SK-N-SH (cell line): ENCODE data around the gene PBX2. TPM values are rescaled to one million over a fixed set of nuclear protein-coding genes. Genes with fewer than 3 reads are reported as not detected.

Source experiments
- CTCF ChIA-PET: fragments of 300-600, 350-600 bp; formaldehyde crosslinking; extraction: SDS; loops from one replicate; lab custom pipeline; 2021; lab: Yijun Ruan, JAX
- POLR2A ChIA-PET: fragments of 350-600 bp; sonication (Branson Sonifier 250); formaldehyde crosslinking; extraction: SDS; loops from one replicate; lab custom pipeline; 2020; ENCODE audit warnings: antibody characterized with exemption, inconsistent platforms; lab: Yijun Ruan, JAX
- DNase-seq: peaks from one replicate; pipeline ENCODE4 v3.0.0; 2012
- H2AFZ ChIP-seq: fragments of 200-600 bp; sonication (generic); 2 replicates; pipeline ENCODE4 v1.8.1; 2016; ENCODE audit warnings: antibody characterized with exemption, mild to moderate bottlenecking, low read depth
- H3F3A ChIP-seq: fragments of 200-600 bp; sonication (generic); replicated peaks from 2 replicates; pipeline ENCODE3; 2016; ENCODE audit warnings: antibody characterized with exemption, mild to moderate bottlenecking; ENCODE audit not compliant: insufficient read depth
- H3K27ac ChIP-seq, 2 experiments: fragments of 200-500 bp in 1 of 2; fragments of 200-600 bp in 1 of 2; sonication (Bioruptor generic) in 1 of 2; sonication (generic), shearing (Covaris generic) in 1 of 2; 2 replicates each; pipeline versions ENCODE4 v1.5.1 to v1.6.1; 2014 to 2016; ENCODE audit warnings: low read depth in 2 of 2, inconsistent platforms in 1 of 2, low read length in 1 of 2, mild to moderate bottlenecking in 1 of 2, mixed read lengths in 1 of 2
- H3K27me3 ChIP-seq: fragments of 200-600 bp; sonication (generic), shearing (Covaris generic); 2 replicates; pipeline ENCODE4 v1.6.1; 2016; ENCODE audit warnings: mixed run types; ENCODE audit not compliant: insufficient read depth
- H3K36me3 ChIP-seq, 2 experiments: fragments of 200-500 bp in 1 of 2; fragments of 200-600 bp in 1 of 2; sonication (Bioruptor generic) in 1 of 2; sonication (generic) in 1 of 2; replicated peaks in 1 of 2; 2 replicates each; pipeline versions ENCODE3 to v1.5.1; 2014 to 2016; ENCODE audit warnings: low read length in 1 of 2, mild to moderate bottlenecking in 1 of 2; ENCODE audit not compliant: insufficient read depth in 2 of 2, control insufficient read depth in 1 of 2
- H3K4me1 ChIP-seq, 2 experiments: fragments of 200-500 bp in 1 of 2; fragments of 200-600 bp in 1 of 2; sonication (Bioruptor generic) in 1 of 2; sonication (generic), shearing (Covaris generic) in 1 of 2; 2 replicates each; pipeline versions ENCODE4 v1.5.1 to v1.6.1; 2014 to 2016; ENCODE audit warnings: low read depth in 1 of 2, low read length in 1 of 2, mixed run types in 1 of 2; ENCODE audit not compliant: insufficient read depth in 2 of 2, control insufficient read depth in 1 of 2
- H3K4me2 ChIP-seq: fragments of 200-600 bp; sonication (generic), shearing (Covaris generic); 2 replicates; pipeline ENCODE4 v1.6.1; 2017; ENCODE audit warnings: mixed run types
- H3K4me3 ChIP-seq, 2 experiments: fragments of 200-500 bp in 1 of 2; fragments of 200-600 bp in 1 of 2; sonication (Bioruptor generic) in 1 of 2; sonication (generic), shearing (Covaris generic) in 1 of 2; 2 replicates each; pipeline versions ENCODE4 v1.5.1 to v1.8.1; 2014 to 2016; ENCODE audit warnings: low read depth in 2 of 2, inconsistent platforms in 1 of 2, low read length in 1 of 2, mild to moderate bottlenecking in 1 of 2, mixed read lengths in 1 of 2, moderate library complexity in 1 of 2
- H3K79me2 ChIP-seq: fragments of 200-600 bp; sonication (generic); 2 replicates; pipeline ENCODE4 v1.8.1; 2017; ENCODE audit warnings: mild to moderate bottlenecking; ENCODE audit not compliant: insufficient read depth
- H3K9ac ChIP-seq: fragments of 200-600 bp; sonication (generic); 2 replicates; pipeline ENCODE4 v1.6.1; 2017; ENCODE audit warnings: mixed run types
- H3K9me2 ChIP-seq: fragments of 200-600 bp; sonication (generic); 2 replicates; pipeline ENCODE4 v1.6.1; 2017; ENCODE audit warnings: mixed run types
- H3K9me3 ChIP-seq: fragments of 200-600 bp; sonication (generic); 2 replicates; pipeline ENCODE4 v1.6.1; 2017; ENCODE audit warnings: mixed run types, mild to moderate bottlenecking, moderate library complexity
- H4K20me1 ChIP-seq: fragments of 200-600 bp; sonication (generic); 2 replicates; pipeline ENCODE4 v1.6.1; 2017; ENCODE audit warnings: mild to moderate bottlenecking, mixed run types; ENCODE audit not compliant: insufficient read depth
- FOSL2 ChIP-seq: IDR thresholded peaks from 2 replicates; pipeline ENCODE4 v1.4.0; 2012; ENCODE audit warnings: low read depth, mild to moderate bottlenecking, moderate library complexity, borderline replicate concordance
- FOXM1 ChIP-seq: IDR thresholded peaks from 2 replicates; pipeline ENCODE4 v1.4.0; 2012; ENCODE audit warnings: low read depth, mild to moderate bottlenecking
- JUND ChIP-seq: IDR thresholded peaks from 2 replicates; pipeline ENCODE4 v1.4.0; 2012
- MEF2A ChIP-seq: IDR thresholded peaks from 2 replicates; pipeline ENCODE4 v1.4.0; 2012; ENCODE audit warnings: low read depth, borderline replicate concordance
- MXI1 ChIP-seq: IDR thresholded peaks from 2 replicates; pipeline ENCODE4 v1.6.1; 2012; ENCODE audit warnings: mild to moderate bottlenecking, low read depth, low read length, improper control_type of control experiment
- NFIC ChIP-seq: IDR thresholded peaks from 2 replicates; pipeline ENCODE4 v1.4.0; 2012; ENCODE audit warnings: borderline replicate concordance
- NRF1 ChIP-seq: IDR thresholded peaks from 2 replicates; pipeline ENCODE4 v1.6.1; 2012; ENCODE audit warnings: low read depth, mild to moderate bottlenecking, low read length
- PBX3 ChIP-seq: IDR thresholded peaks from 2 replicates; pipeline ENCODE4; 2012
- RCOR1 ChIP-seq: fragments of 150-350 bp; IDR thresholded peaks from 2 replicates; pipeline ENCODE4 v1.6.1; 2017; ENCODE audit warnings: antibody characterized with exemption, low read length
- RFX5 ChIP-seq: IDR thresholded peaks from 2 replicates; pipeline ENCODE4 v1.6.1; 2012; ENCODE audit warnings: mild to moderate bottlenecking, improper control_type of control experiment, low read length
- RXRA ChIP-seq: IDR thresholded peaks from 2 replicates; pipeline ENCODE4 v1.4.0; 2012; ENCODE audit warnings: low read depth, mild to moderate bottlenecking, borderline replicate concordance
- SIN3A ChIP-seq: IDR thresholded peaks from 2 replicates; pipeline ENCODE4 v1.6.1; 2012; ENCODE audit warnings: low read depth, mild to moderate bottlenecking, low read length, moderate library complexity, borderline replicate concordance
- SMC3 ChIP-seq: IDR thresholded peaks from 2 replicates; pipeline ENCODE4 v1.6.1; 2012; ENCODE audit warnings: low read depth, low read length, improper control_type of control experiment
- TAF1 ChIP-seq: IDR thresholded peaks from 2 replicates; pipeline ENCODE4 v1.6.1; 2012; ENCODE audit warnings: low read depth, mild to moderate bottlenecking, low read length, moderate library complexity, borderline replicate concordance
- TCF12 ChIP-seq: IDR thresholded peaks from 2 replicates; pipeline ENCODE4 v1.4.0; 2012
- TEAD4 ChIP-seq: IDR thresholded peaks from 2 replicates; pipeline ENCODE4 v1.4.0; 2012; ENCODE audit warnings: mild to moderate bottlenecking, borderline replicate concordance; ENCODE audit not compliant: insufficient read depth
- USF1 ChIP-seq: IDR thresholded peaks from 2 replicates; pipeline ENCODE4 v1.4.0; 2012; ENCODE audit warnings: low read depth, borderline replicate concordance
- USF2 ChIP-seq: fragments of 150-350 bp; IDR thresholded peaks from 2 replicates; pipeline ENCODE4 v1.6.1; 2017; ENCODE audit warnings: antibody characterized with exemption, low read length, low read depth, borderline replicate concordance
- YY1 ChIP-seq: IDR thresholded peaks from 2 replicates; pipeline ENCODE4 v1.4.0; 2012; ENCODE audit warnings: low read depth, mild to moderate bottlenecking
- ZBTB33 ChIP-seq: IDR thresholded peaks from 2 replicates; pipeline ENCODE4 v1.4.0; 2012; ENCODE audit warnings: low read depth, borderline replicate concordance
- WGBS: methylation state at CpG from one replicate; pipeline ENCODE4 v1.1.6; 2017; ENCODE audit warnings: low lambda C conversion rate; 5-methylcytosine and 5-hydroxymethylcytosine counted together
- polyA plus RNA-seq, 3 experiments: library from polyadenylated mRNA; depleted of rRNA; stranded (reverse); fragments of >200 nt; gene quantifications; 2 replicates each; pipeline ENCODE4 v1.2.3, GENCODE V29; 2012

Gene PBX2
- polyA plus RNA-seq, 1 of the 3 experiments (the other 2 are of a cell fraction), result 74.5 TPM

DNA sequence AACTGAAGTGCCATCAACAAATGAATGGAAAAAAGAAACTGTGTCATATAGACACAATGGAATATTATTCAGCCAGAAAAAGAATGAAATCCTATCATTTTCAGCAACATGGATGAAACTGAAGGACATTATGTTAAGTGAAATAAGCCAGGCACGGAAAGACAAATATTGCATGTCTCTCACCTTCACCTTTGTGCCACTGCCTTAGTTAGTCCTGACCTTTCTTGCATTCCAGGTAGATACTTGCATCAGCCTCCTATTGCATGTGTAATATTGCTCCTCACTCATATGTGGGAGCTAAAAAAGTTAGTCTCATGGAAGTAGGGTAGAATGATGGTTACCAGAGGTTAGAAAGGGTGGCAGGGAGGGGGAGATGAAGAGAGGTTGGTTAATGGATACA, 19.0 kb upstream of the PBX2 start:
- H2AFZ ChIP-seq, result no peak overlapping the region
- H4K20me1 ChIP-seq, result no peaks in the 10 kb centered on the region
- H3K27me3 ChIP-seq, result peaks cover 46% of the 10 kb centered on the region
- no peaks in the 10 kb centered on the region for H3K9me2 ChIP-seq
- H3K36me3 ChIP-seq, result no peaks in the 10 kb centered on the region
- POLR2A ChIA-PET, result no interaction called here
- no peaks in the 10 kb centered on the region for H3K9me3 ChIP-seq
- H3K79me2 ChIP-seq, result no peaks in the 10 kb centered on the region
- no peak overlapping the region for H3K27ac ChIP-seq
- no peak overlapping the region for H3K4me2 ChIP-seq
- DNase-seq, result no peak
- no peaks in the 10 kb centered on the region for H3F3A ChIP-seq
- TF ChIP-seq USF2, result no peak
- TF ChIP-seq RCOR1, result no peak
- TF ChIP-seq RXRA, result no peak
- no peak for TF ChIP-seq NRF1
- TF ChIP-seq TEAD4, result no peak
- TF ChIP-seq MXI1, result no peak
- TF ChIP-seq YY1, result no peak
- no peak for TF ChIP-seq ZBTB33
- no peak for TF ChIP-seq JUND
- no peak for TF ChIP-seq PBX3
- no peak for TF ChIP-seq USF1
- TF ChIP-seq TCF12, result no peak
- TF ChIP-seq SMC3, result no peak
- no peak for TF ChIP-seq RFX5
- no peak for TF ChIP-seq FOSL2
- no peak for TF ChIP-seq MEF2A
- TF ChIP-seq SIN3A, result no peak
- TF ChIP-seq TAF1, result no peak
- TF ChIP-seq FOXM1, result no peak
- TF ChIP-seq NFIC, result no peak
- no peak overlapping the region for H3K9ac ChIP-seq
- WGBS, result 3% methylated on average over 1 of the region's 1 CpG
- H3K4me3 ChIP-seq, result no peak overlapping the region
- CTCF ChIA-PET, result interaction anchor here (1.6 kb wide), 1 partner anchor 36 kb away, joined by 5 read pairs; no protein-coding TSS in a partner anchor
- H3K4me1 ChIP-seq, result no peaks in the 10 kb centered on the region
